H1 (cell line): ENCODE results near the gene CFDP1. TPM values are rescaled to one million over a fixed set of nuclear protein-coding genes. Genes with fewer than 3 reads are reported as not detected.

Experiments used
- CTCF ChIA-PET: fragments of 300-600 bp; sonication (Branson Sonifier 250); formaldehyde crosslinking; loops from one replicate; lab custom pipeline; 2021; ENCODE audit not compliant: partially characterized antibody; lab: Charles Lee
- POLR2A ChIA-PET: fragments of 300-600 bp; sonication (Branson Sonifier 250); formaldehyde crosslinking; loops from one replicate; lab custom pipeline; 2021; ENCODE audit warnings: inconsistent platforms; ENCODE audit not compliant: partially characterized antibody; lab: Charles Lee
- DNase-seq, 2 experiments: peaks; one replicate each; pipeline versions ENCODE4 v3.0.0 to v3.0.0-alpha.2; 2010 to 2022; ENCODE audit warnings: low spot score in 2 of 2, low read depth in 1 of 2, mixed read lengths in 1 of 2
- FAIRE-seq: peaks from 2 replicates; lab custom pipeline; 2011; peaks lifted over from hg19 to GRCh38; lab: Jason Lieb, UNC
- H2AFZ ChIP-seq: 2 replicates; pipeline ENCODE4 v1.8.1; 2012; ENCODE audit warnings: low read length, inconsistent platforms
- H2AK5ac ChIP-seq: 2 replicates; pipeline ENCODE4 v1.6.1; 2013; ENCODE audit warnings: low read depth, low read length
- H2BK120ac ChIP-seq: replicated peaks from 2 replicates; pipeline ENCODE3; 2013; ENCODE audit warnings: low read depth, low read length, inconsistent platforms
- H2BK12ac ChIP-seq: 2 replicates; pipeline ENCODE4 v1.6.1; 2013; ENCODE audit warnings: low read depth, low read length
- H2BK15ac ChIP-seq: 2 replicates; pipeline ENCODE4 v1.6.1; 2013; ENCODE audit warnings: low read length
- H2BK20ac ChIP-seq: 2 replicates; pipeline ENCODE4 v1.6.1; 2013; ENCODE audit warnings: low read length
- H2BK5ac ChIP-seq: 2 replicates; pipeline ENCODE4 v1.6.1; 2013; ENCODE audit warnings: low read depth, low read length
- H3K14ac ChIP-seq: 2 replicates; pipeline ENCODE4 v1.6.1; 2013; ENCODE audit warnings: inconsistent platforms; ENCODE audit not compliant: insufficient read length
- H3K18ac ChIP-seq: 2 replicates; pipeline ENCODE4 v1.6.1; 2013; ENCODE audit warnings: low read length; ENCODE audit errors: extremely low read depth
- H3K23ac ChIP-seq: 2 replicates; pipeline ENCODE4 v1.6.1; 2013; ENCODE audit warnings: inconsistent platforms; ENCODE audit not compliant: insufficient read length
- H3K23me2 ChIP-seq: 2 replicates; pipeline ENCODE4 v1.6.1; 2013; ENCODE audit warnings: low read depth, low read length
- H3K27ac ChIP-seq: 2 replicates; pipeline ENCODE4 v1.6.1; 2011; ENCODE audit warnings: low read depth, low read length, inconsistent platforms
- H3K27me3 ChIP-seq, 4 experiments: replicated peaks in 1 of 4; 1 replicate in 1 of 4; 2 replicates in 3 of 4; pipeline versions ENCODE4 v1.6.1 to v1.8.1; 2011 to 2013; ENCODE audit warnings: low read length in 3 of 4, mild to moderate bottlenecking in 3 of 4, inconsistent platforms in 2 of 4, mixed read lengths in 2 of 4, moderate library complexity in 1 of 4; ENCODE audit not compliant: control insufficient read depth in 3 of 4, insufficient read depth in 3 of 4; ENCODE audit errors: extremely low read depth in 1 of 4
- H3K36me3 ChIP-seq, 4 experiments: 2 replicates each; pipeline versions ENCODE4 v1.6.1 to v1.8.1; 2011 to 2013; ENCODE audit warnings: mild to moderate bottlenecking in 4 of 4, low read length in 3 of 4, moderate library complexity in 2 of 4, control low read depth in 1 of 4, inconsistent platforms in 1 of 4; ENCODE audit not compliant: insufficient read depth in 4 of 4, control insufficient read depth in 2 of 4
- H3K4ac ChIP-seq: replicated peaks from 2 replicates; pipeline ENCODE3; 2013; ENCODE audit warnings: low read length, low read depth, mixed read lengths, inconsistent platforms; ENCODE audit not compliant: insufficient read length
- H3K4me1 ChIP-seq, 4 experiments: replicated peaks in 1 of 4; 1 replicate in 1 of 4; 2 replicates in 3 of 4; pipeline versions ENCODE4 v1.6.1 to v1.8.1; 2011 to 2013; ENCODE audit warnings: low read length in 3 of 4, inconsistent platforms in 2 of 4, mixed read lengths in 1 of 4; ENCODE audit not compliant: insufficient read depth in 4 of 4, control insufficient read depth in 3 of 4
- H3K4me2 ChIP-seq, 2 experiments: 2 replicates each; pipeline versions ENCODE4 v1.6.1 to v1.8.1; 2011 to 2013; ENCODE audit warnings: low read depth in 2 of 2, low read length in 2 of 2, control low read depth in 1 of 2, inconsistent platforms in 1 of 2, mild to moderate bottlenecking in 1 of 2; ENCODE audit not compliant: insufficient read depth in 1 of 2
- H3K4me3 ChIP-seq, 4 experiments: fragments of 200-600, 300-600 bp in 1 of 4; sonication (generic), shearing (Covaris generic), sonication (Bioruptor Twin) in 1 of 4; 2 replicates each; pipeline versions ENCODE4 v1.5.1 to v1.8.1; 2011 to 2016; ENCODE audit warnings: low read length in 4 of 4, low read depth in 3 of 4, control low read depth in 2 of 4, inconsistent platforms in 2 of 4, mild to moderate bottlenecking in 2 of 4, mixed read lengths in 1 of 4, moderate library complexity in 1 of 4; ENCODE audit not compliant: insufficient read depth in 2 of 4; ENCODE audit errors: extremely low read depth in 1 of 4
- H3K56ac ChIP-seq: replicated peaks from 2 replicates; pipeline ENCODE3; 2013; ENCODE audit warnings: low read depth, mild to moderate bottlenecking, mixed read lengths, low read length, inconsistent platforms; ENCODE audit not compliant: insufficient read length
- H3K79me1 ChIP-seq: 2 replicates; pipeline ENCODE4 v1.6.1; 2013; ENCODE audit warnings: low read depth, low read length, control low read depth
- H3K79me2 ChIP-seq, 2 experiments: 2 replicates each; pipeline versions ENCODE4 v1.6.1 to v1.8.1; 2012 to 2013; ENCODE audit warnings: low read length in 2 of 2, mild to moderate bottlenecking in 2 of 2, inconsistent platforms in 1 of 2; ENCODE audit not compliant: insufficient read depth in 2 of 2, control insufficient read depth in 1 of 2
- H3K9ac ChIP-seq, 4 experiments: replicated peaks in 1 of 4; 1 replicate in 1 of 4; 2 replicates in 3 of 4; pipeline versions ENCODE4 v1.6.1 to v1.8.1; 2011 to 2013; ENCODE audit warnings: low read depth in 3 of 4, low read length in 3 of 4, control low read depth in 2 of 4, mild to moderate bottlenecking in 2 of 4, moderate library complexity in 2 of 4, inconsistent platforms in 1 of 4; ENCODE audit errors: extremely low read depth in 1 of 4
- H3K9me3 ChIP-seq, 2 experiments: 2 replicates each; pipeline versions ENCODE4 v1.6.1 to v1.8.1; 2012 to 2013; ENCODE audit warnings: mild to moderate bottlenecking in 2 of 2, moderate library complexity in 2 of 2, control low read depth in 1 of 2, inconsistent platforms in 1 of 2, low read depth in 1 of 2, low read length in 1 of 2, mixed read lengths in 1 of 2; ENCODE audit not compliant: insufficient read depth in 2 of 2
- H4K20me1 ChIP-seq, 2 experiments: replicated peaks in 1 of 2; 2 replicates each; pipeline versions ENCODE3 to v1.8.1; 2011 to 2013; ENCODE audit warnings: inconsistent platforms in 2 of 2, low read length in 2 of 2, mild to moderate bottlenecking in 1 of 2; ENCODE audit not compliant: insufficient read depth in 2 of 2, control insufficient read depth in 1 of 2
- H4K5ac ChIP-seq: 2 replicates; pipeline ENCODE4 v1.6.1; 2013; ENCODE audit warnings: low read length, low read depth, mixed read lengths, inconsistent platforms; ENCODE audit not compliant: insufficient read length
- H4K8ac ChIP-seq: 2 replicates; pipeline ENCODE4 v1.8.0; 2013; ENCODE audit warnings: mild to moderate bottlenecking, moderate library complexity, low read length, inconsistent platforms; ENCODE audit not compliant: insufficient read depth; ENCODE audit errors: extremely low read depth
- H4K91ac ChIP-seq: replicated peaks from 2 replicates; pipeline ENCODE3; 2013; ENCODE audit warnings: low read length, mixed read lengths, inconsistent platforms; ENCODE audit not compliant: insufficient read length
- ASH2L ChIP-seq: fragments of 200-600, 300-600 bp; sonication (generic); IDR thresholded peaks from one replicate; pipeline ENCODE4 v1.7.1; 2017; ENCODE audit warnings: low read length
- BCL11A ChIP-seq, 2 experiments: IDR thresholded peaks; one replicate each; pipeline ENCODE4 v1.6.1; 2011; ENCODE audit warnings: low read depth in 2 of 2, low read length in 2 of 2, mild to moderate bottlenecking in 2 of 2
- SAP30 ChIP-seq: fragments of 300-600 bp; sonication (generic); IDR thresholded peaks from 2 replicates; pipeline ENCODE4 v1.7.1; 2012; ENCODE audit warnings: low read length, moderate library complexity, mild to moderate bottlenecking, inconsistent platforms; ENCODE audit not compliant: insufficient read depth, insufficient replicate concordance
- WGBS, 2 experiments: shearing (Covaris generic) in 1 of 2; methylation state at CpG; one replicate each; pipeline versions ENCODE4 v1.1.6 to v1.1.7; 2013 to 2015; ENCODE audit warnings: low lambda C conversion rate in 2 of 2, mixed read lengths in 2 of 2, inconsistent platforms in 1 of 2, low coverage in 1 of 2, missing lambda C conversion rate in 1 of 2; ENCODE audit not compliant: insufficient replicate concordance in 2 of 2, insufficient coverage in 1 of 2, insufficient read length in 1 of 2; ENCODE audit errors: extremely low coverage in 1 of 2, missing lambda C conversion rate in 1 of 2; 5-methylcytosine and 5-hydroxymethylcytosine counted together
- polyA plus RNA-seq, 7 experiments: library from polyadenylated mRNA; depleted of rRNA in 3 of 7; stranded (reverse) in 5 of 7; unstranded in 2 of 7; fragments of >200 nt in 5 of 7; fragments of 200-250 nt in 2 of 7; gene quantifications; 1 replicate in 5 of 7; 2 replicates in 1 of 7; 4 replicates in 1 of 7; pipeline versions ENCODE4 v1.2.1 to v1.2.3, GENCODE V29; 2011 to 2013; ENCODE audit warnings: missing spikeins in 2 of 7, mixed read lengths in 2 of 7
- total RNA-seq: library from RNA; stranded (reverse); fragmentation: NEBNext Ultra II Directional; extraction: Animal tissue kit (Norgen Biotek cat#: 25700); gene quantifications from 2 replicates; pipeline ENCODE4 v1.2.1, GENCODE V29; 2021
- TF ChIP-seq, protein P1 (sequence below), 3 experiments: IDR thresholded peaks; 1 replicate in 2 of 3; 2 replicates in 1 of 3; pipeline versions ENCODE4 v1.5.1 to v1.6.1; 2011; ENCODE audit warnings: low read length in 3 of 3, mild to moderate bottlenecking in 3 of 3, inconsistent platforms in 2 of 3, low read depth in 1 of 3, moderate library complexity in 1 of 3; ENCODE audit not compliant: insufficient read depth in 1 of 3; ENCODE audit errors: control extremely low read depth in 1 of 3

CFDP1 gene
- total and polyA plus RNA-seq, 2 of the 8 experiments (the other 6 are each of a cell fraction or from before 2014, with no cell fraction given), result 25.5 to 77.3 TPM

DNA sequence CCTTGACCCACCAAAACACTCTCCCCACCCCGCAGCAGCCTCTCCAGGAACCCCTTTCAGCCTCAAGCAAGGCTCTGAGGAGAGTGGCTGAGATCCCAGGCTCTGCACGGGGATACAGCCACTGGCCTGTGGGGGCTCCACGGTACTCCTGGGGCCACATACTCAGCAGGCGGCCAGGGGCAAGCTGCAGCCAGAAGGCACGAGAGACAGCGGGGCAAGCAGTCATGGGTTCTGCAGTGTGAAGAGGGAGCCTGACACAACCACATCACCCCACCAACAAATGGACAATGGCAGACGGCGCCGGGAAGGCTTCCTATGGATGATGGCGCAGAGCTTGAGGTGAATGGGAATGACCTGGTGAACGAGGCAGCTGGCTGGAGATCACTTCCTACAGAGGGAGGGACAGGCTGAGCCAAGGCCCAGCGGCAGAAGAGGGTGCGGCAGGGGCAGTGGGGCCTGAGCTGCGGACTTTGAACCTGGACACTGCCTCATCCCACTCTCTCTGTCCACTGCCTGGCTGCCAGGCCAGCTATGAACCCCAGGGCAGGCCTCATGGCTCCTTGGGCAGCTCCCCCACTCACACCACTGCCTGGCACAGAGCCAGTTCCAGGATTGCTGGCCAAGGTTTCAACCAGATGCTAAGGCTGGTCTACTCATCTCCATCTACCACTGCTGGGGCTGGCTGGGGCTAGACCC is 171.1 kb downstream of the CFDP1 start:
- H3K23ac ChIP-seq, result no peak overlapping the region
- no peaks in the 10 kb centered on the region for H3K27me3 ChIP-seq
- H2AFZ ChIP-seq, result no peak overlapping the region
- H3K56ac ChIP-seq, result no peak overlapping the region
- POLR2A ChIA-PET, result interaction anchor here (1.1 to 9.2 kb wide), 4 partner anchors 9 to 35 kb away, joined by 3 to 158 read pairs (median 9); partner anchors contain the start of gene BCAR1
- H3K9me3 ChIP-seq, result no peaks in the 10 kb centered on the region
- H3K4ac ChIP-seq, result no peak overlapping the region
- H3K4me2 ChIP-seq, result no peak overlapping the region; a peak in 1 of 4 replicates
- TF ChIP-seq BCL11A (IDR thresholded peaks at IDR 0.05; ENCODE audit: low read depth in 2 of 2, low read length in 2 of 2) (no peak), ASH2L (no peak), SAP30 (no peak)
- TF ChIP-seq, protein P1, sequence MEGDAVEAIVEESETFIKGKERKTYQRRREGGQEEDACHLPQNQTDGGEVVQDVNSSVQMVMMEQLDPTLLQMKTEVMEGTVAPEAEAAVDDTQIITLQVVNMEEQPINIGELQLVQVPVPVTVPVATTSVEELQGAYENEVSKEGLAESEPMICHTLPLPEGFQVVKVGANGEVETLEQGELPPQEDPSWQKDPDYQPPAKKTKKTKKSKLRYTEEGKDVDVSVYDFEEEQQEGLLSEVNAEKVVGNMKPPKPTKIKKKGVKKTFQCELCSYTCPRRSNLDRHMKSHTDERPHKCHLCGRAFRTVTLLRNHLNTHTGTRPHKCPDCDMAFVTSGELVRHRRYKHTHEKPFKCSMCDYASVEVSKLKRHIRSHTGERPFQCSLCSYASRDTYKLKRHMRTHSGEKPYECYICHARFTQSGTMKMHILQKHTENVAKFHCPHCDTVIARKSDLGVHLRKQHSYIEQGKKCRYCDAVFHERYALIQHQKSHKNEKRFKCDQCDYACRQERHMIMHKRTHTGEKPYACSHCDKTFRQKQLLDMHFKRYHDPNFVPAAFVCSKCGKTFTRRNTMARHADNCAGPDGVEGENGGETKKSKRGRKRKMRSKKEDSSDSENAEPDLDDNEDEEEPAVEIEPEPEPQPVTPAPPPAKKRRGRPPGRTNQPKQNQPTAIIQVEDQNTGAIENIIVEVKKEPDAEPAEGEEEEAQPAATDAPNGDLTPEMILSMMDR (IDR thresholded peaks at IDR 0.05; ENCODE audit: control extremely low read depth in 1 of 3, insufficient read depth in 1 of 3, low read depth in 1 of 3, low read length in 3 of 3), result peak in 1 of 3 experiments; percentile 5; a peak in 1 of 4 replicates
- 92% methylated on average over 14 of the region's 14 CpGs; no CpG with 5 or more reads in 1 of the 2 experiments for WGBS, 2 experiments
- DNase-seq (no peak), FAIRE-seq (no peak)
- no peak overlapping the region for H2BK20ac ChIP-seq
- no peak overlapping the region for H3K14ac ChIP-seq
- H4K20me1 ChIP-seq, result peaks cover 15 to 38% of the 10 kb centered on the region in 2 experiments
- CTCF ChIA-PET, result interaction anchor here (0.8 to 1.8 kb wide), 5 partner anchors 14 to 63 kb away, joined by 3 to 13 read pairs (median 4); no protein-coding TSS in a partner anchor
- H2AK5ac ChIP-seq, result peak overlapping the region; percentile 40; the same call in 1 of the 2 replicates
- peaks cover 0 to 39% (median 28%) of the 10 kb centered on the region in 4 experiments; a peak in 6 of 7 replicates for H3K4me1 ChIP-seq
- H2BK120ac ChIP-seq, result no peak overlapping the region
- peaks cover 33% of the 10 kb centered on the region for H3K79me1 ChIP-seq
- peaks cover 11% of the 10 kb centered on the region; the same call in 1 of the 2 replicates for H3K23me2 ChIP-seq
- no peak overlapping the region for H3K27ac ChIP-seq
- H3K4me3 ChIP-seq, result no peak overlapping the region
- peak overlapping the region; percentile 80; the same call in 1 of the 2 replicates for H2BK12ac ChIP-seq
- no peak overlapping the region; the same call in 1 of the 2 replicates for H3K18ac ChIP-seq
- H4K8ac ChIP-seq, result no peak overlapping the region
- no peak overlapping the region for H4K5ac ChIP-seq
- H3K36me3 ChIP-seq, result no peaks in the 10 kb centered on the region
- H4K91ac ChIP-seq, result no peak overlapping the region
- peak overlapping the region; percentile 29; the same call in 1 of the 2 replicates for H2BK15ac ChIP-seq
- peaks cover 0 to 80% of the 10 kb centered on the region in 2 experiments; a peak in 2 of 4 replicates for H3K79me2 ChIP-seq
- H2BK5ac ChIP-seq, result peak overlapping the region; percentile 78
- H3K9ac ChIP-seq, result 0 out of 7 replicates have a peak overlapping the region, but pooled peaks of 1 of the 4 experiments have one; percentile 14
